Heart left ventricle (tissue), 13 donors: ENCODE data around the gene ESRP2.

ENCODE experiments used
- CTCF ChIP-seq, 12 donors: fragments of 200-600 bp; sonication (generic) in 4 of 12; IDR thresholded peaks; one replicate each; pipeline versions ENCODE4 v1.5.0 to v1.8.0; 2018 to 2022; ENCODE audit warnings: antibody characterized with exemption in 12 of 12, mild to moderate bottlenecking in 5 of 12
- POLR2A ChIP-seq, 2 donors: fragments of 450-650 bp; IDR thresholded peaks; one replicate each; pipeline ENCODE4 v1.6.1; 2017; ENCODE audit warnings: antibody characterized with exemption in 2 of 2, mild to moderate bottlenecking in 2 of 2, moderate library complexity in 2 of 2
- donor health status: ischemic (EF 13 %, LVEDD 7.1; RV severe dilation, severe dysfunction).
- donor health status: DM: no; HTN: yes; CAD: no.
- donor health status: DM: no; HTN: no; CAD: no.
- donor health status: ischemic (EF 25% LVEDD 6.9; RV normal size, moderate dysfunction).
- donor health status: ischemic (EF 25% LVEDD 5.7; RV mildly dilated, moderate dysfunction).
- donor health status: ischemic (EF 35%, LVEDD 5.7; RV mildly dilated, moderate dysfunction).
- donor health status: nonischemic (EF 11% LVEDD 7.7; RV severe dilation, severe dysfunction).
- donor health status: DM: yes; HTN: yes; CAD: no.
- donor health status: PGD.
- donor health status: ischemic (EF 29% LVEDD 5.4; RV normal size, mild dysfunction).
- donor health status: nonischemic (EF 23%, LVEDD 6.1; RV moderate dilation, normal function).

- no peak for TF ChIP-seq CTCF (IDR thresholded peaks at IDR 0.05)
- TF ChIP-seq POLR2A (IDR thresholded peaks at IDR 0.05) = no peak
Observed at GRCh38 chr16:68235108-68235886, 630 bp downstream of the ESRP2 start.
